Psoas muscle (tissue), 8 donors: ENCODE measurements around the gene APEH. TPM values are rescaled to one million over a fixed set of nuclear protein-coding genes. Genes with fewer than 3 reads are reported as not detected.

ENCODE experiments used
- ATAC-seq, 4 donors: fragments of 200-7000 bp; cut with Tn5 transposase; one replicate each; pipeline ENCODE4 v1.9.1; 2020; ENCODE audit warnings: moderate library complexity in 3 of 4, mild to moderate bottlenecking in 2 of 4
- DNase-seq, 2 donors: peaks; one replicate each; pipeline ENCODE4 v3.0.0-alpha.2; 2020
- H3K27ac ChIP-seq: fragments of 200-600 bp; one replicate; pipeline ENCODE4 v1.8.0; 2022
- H3K27me3 ChIP-seq, 3 donors: fragments of 200-600 bp in 1 of 3; one replicate each; pipeline versions ENCODE4 v1.6.1 to v1.8.0; 2013 to 2022; ENCODE audit warnings: low read length in 2 of 3, mild to moderate bottlenecking in 2 of 3, moderate library complexity in 1 of 3; ENCODE audit not compliant: insufficient read depth in 3 of 3
- H3K36me3 ChIP-seq, 2 donors: fragments of 200-600 bp in 1 of 2; one replicate each; pipeline versions ENCODE4 v1.6.1 to v1.8.0; 2013 to 2022; ENCODE audit warnings: low read depth in 1 of 2, mild to moderate bottlenecking in 1 of 2, moderate library complexity in 1 of 2; ENCODE audit not compliant: insufficient read depth in 1 of 2
- H3K4me1 ChIP-seq: fragments of 200-600 bp; one replicate; pipeline ENCODE4 v1.8.0; 2022
- H3K4me3 ChIP-seq: fragments of 200-600 bp; one replicate; pipeline ENCODE4 v1.8.0; 2022; ENCODE audit warnings: mild to moderate bottlenecking
- H3K9me3 ChIP-seq: fragments of 200-600 bp; one replicate; pipeline ENCODE4 v1.8.0; 2022
- CTCF ChIP-seq: fragments of 200-600 bp; IDR thresholded peaks from one replicate; pipeline ENCODE4 v1.8.0; 2022; ENCODE audit warnings: antibody characterized with exemption
- WGBS, 3 donors: extraction: QIAGEN DNeasy Blood & Tissue Kit; methylation state at CpG; one replicate each; pipeline versions ENCODE4 v1.1.6 to v1.1.7; 2013; 5-methylcytosine and 5-hydroxymethylcytosine counted together
- intact Hi-C, 2 donors: fragments of 100-400 bp; cut with DNase I; formaldehyde crosslinking; loops; one replicate each; pipeline versions ENCODE4 v1.11.0 to v1.14.2; 2022
- polyA plus RNA-seq, 3 donors: library from polyadenylated mRNA; stranded (reverse); fragments of 200-250 nt; gene quantifications; one replicate each; pipeline ENCODE4 v1.2.3, GENCODE V29; 2013
- total RNA-seq, 4 donors: library from RNA; stranded (reverse); fragmentation: NEBNext Ultra II Directional in 2 of 4; extraction: Animal tissue kit (Norgen Biotek cat#: 25700) in 2 of 4; gene quantifications; one replicate each; pipeline versions ENCODE4 v1.2.1 to v1.2.4, GENCODE V29; 2021 to 2023
- donor health status: healthy with polysubstance abuse.
- donor health status: DM: no; HTN: no; CAD: no; lungs with moderate emphysema.
- donor health status: Bipolar disorder and iron deficiency.
- donor health status: healthy.
- donor health status: DM: yes; HTN: yes; CAD: no.
- donor health status: DM: no; HTN: no; CAD: no.
- donor health status: DM: no; HTN: no; CAD: no.
- donor health status: DM: yes; HTN: yes; CAD: no.

Gene APEH
- total and polyA plus RNA-seq, 7 donors: 70.8 to 189 (median 115) TPM

GRCh38 chr3:49700453-49701128 is 26.4 kb downstream of the APEH start:
- H3K4me1 ChIP-seq: no peaks in the 10 kb centered on the region
- DNase-seq (no peak), ATAC-seq (no peak)
- no peaks in the 10 kb centered on the region for H3K27me3 ChIP-seq
- TF ChIP-seq CTCF: no peak
- WGBS, 3 donors: 66 to 79% (median 70%) methylated on average over 13 of the region's 13 CpGs
- H3K36me3 ChIP-seq: peaks cover 0 to 87% of the 10 kb centered on the region in 2 donors
- intact Hi-C loops: loop anchor here in 1 of 2 donors (5.0 kb wide), 1 partner anchor 207 kb away; no protein-coding TSS in a partner anchor
- no peak overlapping the region for H3K27ac ChIP-seq
- H3K4me3 ChIP-seq: no peak overlapping the region
- H3K9me3 ChIP-seq: no peaks in the 10 kb centered on the region

DNA sequence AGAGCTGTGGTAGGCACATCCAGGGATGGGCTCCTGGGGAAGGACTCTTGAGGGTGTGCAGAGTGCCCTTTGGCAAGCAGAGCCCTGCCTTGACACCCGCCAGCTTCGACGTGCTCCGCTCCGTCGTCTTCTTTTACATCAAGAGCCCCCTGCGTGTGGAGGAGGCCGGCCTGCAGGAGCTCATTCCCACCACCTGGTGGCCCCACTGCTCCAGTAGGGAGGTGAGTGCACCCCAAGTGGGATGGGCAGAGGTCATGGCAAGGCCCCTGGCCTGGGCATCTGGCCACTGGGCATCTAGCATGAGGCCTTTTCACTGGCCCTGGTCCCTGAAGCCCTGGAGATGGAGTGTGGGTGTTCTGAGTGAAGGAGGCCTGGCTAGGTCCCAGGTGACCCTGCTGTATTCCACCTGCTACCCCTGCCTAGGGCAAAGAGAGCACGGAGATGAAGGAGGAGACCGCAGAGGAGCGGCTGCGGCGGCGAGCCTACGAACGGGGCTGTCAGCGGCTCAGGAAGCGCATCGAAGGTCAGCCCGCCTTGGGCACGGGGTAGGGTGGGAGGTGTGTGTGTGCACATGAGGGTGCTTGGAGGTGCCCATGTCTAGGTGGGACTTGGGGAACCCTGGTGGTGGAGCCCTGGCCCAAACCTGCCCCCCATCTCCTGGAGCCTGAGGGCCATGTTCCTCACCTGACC is 27.4 kb downstream of the APEH start:
- H3K36me3 ChIP-seq: peaks cover 0 to 97% of the 10 kb centered on the region in 2 donors
- H3K4me1 ChIP-seq: no peaks in the 10 kb centered on the region
- no peak for DNase-seq
- 69 to 81% (median 69%) methylated on average over 20 to 21 of the region's 21 CpGs for WGBS, 3 donors
- no peaks in the 10 kb centered on the region for H3K27me3 ChIP-seq
- H3K4me3 ChIP-seq: no peak overlapping the region
- H3K27ac ChIP-seq: no peak overlapping the region
- H3K9me3 ChIP-seq: no peaks in the 10 kb centered on the region
- intact Hi-C loops: loop anchor here in 1 of 2 donors (5.0 kb wide), 1 partner anchor 206 kb away; no protein-coding TSS in a partner anchor
- TF ChIP-seq CTCF: peak; percentile 33
- peak in 2 of 4 donors; percentile 40 to 45 for ATAC-seq

DNA sequence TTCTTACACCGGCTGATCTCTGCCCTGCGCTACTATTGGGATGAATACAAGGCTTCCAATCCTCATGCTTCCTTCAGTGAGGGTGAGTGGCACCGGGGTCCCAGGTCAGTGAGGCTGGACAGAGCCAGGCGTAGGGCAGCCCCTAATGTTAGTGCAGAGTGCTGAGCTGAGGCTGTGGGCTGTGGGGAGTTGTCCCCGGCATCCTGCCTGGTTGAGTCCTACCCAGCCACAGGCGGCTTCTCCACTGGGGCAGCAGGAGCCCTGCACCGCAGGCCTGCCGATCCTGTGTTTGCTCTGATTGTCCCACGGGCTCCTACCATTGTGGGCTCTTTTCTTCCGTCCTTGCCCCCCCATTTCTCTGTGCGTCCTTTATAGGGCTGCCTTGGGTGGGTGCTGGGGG is 28.5 kb downstream of the APEH start:
- DNase-seq: no peak
- Histone ChIP-seq H3K4me1 (no peaks in the 10 kb centered on the region), H3K27me3 (no peaks in the 10 kb centered on the region), H3K27ac (no peak overlapping the region), H3K4me3 (no peak overlapping the region), H3K9me3 (no peaks in the 10 kb centered on the region), H3K36me3 (peaks cover 0 to 99% of the 10 kb centered on the region in 2 donors)
- TF ChIP-seq CTCF: no peak
- no peak for ATAC-seq
- 90 to 91% (median 90%) methylated on average over 11 of the region's 11 CpGs for WGBS, 3 donors
- intact Hi-C loops: loop anchor here in 1 of 2 donors (1.0 to 5.0 kb wide), 2 partner anchors 137 to 205 kb away; no protein-coding TSS in a partner anchor

- DNase-seq (peak; percentile 63 to 83), ATAC-seq (peak; percentile 84 to 91 (median 88))
- Histone ChIP-seq H3K36me3 (peaks cover 0 to 98% of the 10 kb centered on the region in 2 donors), H3K4me3 (no peak overlapping the region), H3K27ac (no peak overlapping the region), H3K9me3 (no peaks in the 10 kb centered on the region), H3K27me3 (no peaks in the 10 kb centered on the region), H3K4me1 (no peaks in the 10 kb centered on the region)
- peak; percentile 86 for TF ChIP-seq CTCF
- WGBS, 3 donors: 55 to 65% (median 62%) methylated on average over 14 of the region's 14 CpGs
- intact Hi-C loops: loop anchor here in 1 of 2 donors (1.0 to 5.0 kb wide), 2 partner anchors 136 to 204 kb away; no protein-coding TSS in a partner anchor
Measured at GRCh38 chr3:49703443-49703927, 29.3 kb downstream of the APEH start.
